A673 (cell line): ENCODE results near the gene CCDC181. TPM values are rescaled to one million over a fixed set of nuclear protein-coding genes. Genes with fewer than 3 reads are reported as not detected.

Experiments
- BruUV-seq: library from RNA; stranded (reverse); fragments of 400-500 nt; replicated peaks from 2 replicates; lab custom pipeline; 2021; lab: Mats Ljungman, UMichigan
- CTCF ChIA-PET: fragments of 300-600 bp; sonication (Branson Sonifier 250); formaldehyde crosslinking; loops from one replicate; lab custom pipeline; 2022; ENCODE audit warnings: antibody characterized with exemption; lab: Charles Lee
- POLR2A ChIA-PET: fragments of 300-600 bp; sonication (Branson Sonifier 250); formaldehyde crosslinking; loops from one replicate; lab custom pipeline; 2022; ENCODE audit warnings: antibody characterized with exemption; ENCODE audit not compliant: low non-redundant PET; lab: Charles Lee
- DNase-seq: peaks from one replicate; pipeline ENCODE4 v3.0.0-alpha.2; 2015; ENCODE audit warnings: low spot score
- H3K27ac ChIP-seq: fragments of 200-600 bp; sonication (generic); 2 replicates; pipeline ENCODE4 v1.5.1; 2016; ENCODE audit warnings: mixed run types, low read depth, mild to moderate bottlenecking, mixed read lengths, antibody characterized with exemption, low read length; ENCODE audit not compliant: poor library complexity, severe bottlenecking
- H3K27me3 ChIP-seq: fragments of 200-600 bp; sonication (generic); replicated peaks from 2 replicates; pipeline ENCODE4 v1.6.1; 2017; ENCODE audit warnings: mixed run types, low read depth, mild to moderate bottlenecking, mixed read lengths, antibody characterized with exemption, low read length; ENCODE audit not compliant: insufficient read depth, poor library complexity
- H3K36me3 ChIP-seq: fragments of 200-600 bp; sonication (generic); 2 replicates; pipeline ENCODE4 v1.6.1; 2016; ENCODE audit warnings: mixed run types, mild to moderate bottlenecking, mixed read lengths, antibody characterized with exemption, low read length; ENCODE audit not compliant: insufficient read depth, poor library complexity, severe bottlenecking
- H3K4me1 ChIP-seq: fragments of 200-600 bp; sonication (generic); 2 replicates; pipeline ENCODE4 v1.6.1; 2017; ENCODE audit warnings: mixed run types, mild to moderate bottlenecking, mixed read lengths, antibody characterized with exemption, low read length; ENCODE audit not compliant: insufficient read depth, poor library complexity, severe bottlenecking
- H3K4me3 ChIP-seq: fragments of 200-600 bp; sonication (generic); 2 replicates; pipeline ENCODE4 v1.5.1; 2016; ENCODE audit warnings: low read depth, mixed run types, mild to moderate bottlenecking, mixed read lengths, low read length; ENCODE audit not compliant: poor library complexity, severe bottlenecking
- H3K9me3 ChIP-seq: fragments of 200-600 bp; sonication (generic); 2 replicates; pipeline ENCODE4 v1.6.1; 2016; ENCODE audit warnings: mixed run types, low read depth, mild to moderate bottlenecking, mixed read lengths, antibody characterized with exemption, low read length; ENCODE audit not compliant: poor library complexity, severe bottlenecking
- EZH2 ChIP-seq: fragments of 200-600 bp; sonication (generic); IDR thresholded peaks from 2 replicates; pipeline ENCODE4 v1.6.1; 2017; ENCODE audit warnings: borderline replicate concordance, low read depth, mild to moderate bottlenecking, mixed read lengths, antibody characterized with exemption, low read length; ENCODE audit not compliant: poor library complexity, severe bottlenecking
- intact Hi-C: fragments of 100-400 bp; cut with micrococcal nuclease; formaldehyde crosslinking; loops from one replicate; pipeline ENCODE4 v1.10.0; 2022; ENCODE audit not compliant: unreplicated experiment
- total RNA-seq: library from RNA; stranded (reverse); gene quantifications from 2 replicates; pipeline ENCODE4 v1.2.3, GENCODE V29; 2021
- TF ChIP-seq, protein P1 (sequence below): fragments of 300-800, 200-600 bp; sonication (generic); conservative IDR thresholded peaks from 2 replicates; pipeline ENCODE4 v1.5.1; 2017; ENCODE audit warnings: low read depth, mild to moderate bottlenecking, antibody characterized with exemption, low read length, moderate library complexity, mixed read lengths

CCDC181 gene
- total RNA-seq, 1 experiment from 2014 or later = 5.7 TPM

DNA sequence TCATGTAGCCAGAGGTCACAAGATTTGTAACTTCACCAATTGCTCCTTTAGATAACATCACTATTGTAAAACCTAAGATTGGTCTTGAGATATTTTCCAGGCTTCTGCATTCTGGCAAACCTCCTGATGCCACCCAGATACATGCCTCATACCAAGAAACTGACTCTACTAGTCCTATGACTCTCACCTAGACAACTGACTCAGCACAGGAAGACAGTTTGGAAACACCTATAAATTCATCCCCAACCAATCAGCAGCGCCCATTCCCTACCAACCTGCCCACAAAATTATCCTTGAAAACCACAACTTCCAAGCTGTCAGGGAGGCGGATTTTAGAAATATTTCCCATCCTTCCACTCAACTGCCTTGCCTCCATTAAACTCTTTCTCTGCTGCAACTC is 62.3 kb downstream of the CCDC181 start:
- Histone ChIP-seq H3K27me3 (no peaks in the 10 kb centered on the region), H3K4me3 (no peak overlapping the region), H3K36me3 (peaks cover 4% of the 10 kb centered on the region), H3K27ac (no peak overlapping the region), H3K4me1 (peaks cover 15% of the 10 kb centered on the region), H3K9me3 (no peaks in the 10 kb centered on the region)
- CTCF ChIA-PET = no interaction called here
- no peak for DNase-seq
- intact Hi-C loops = no loop called here
- no peak for TF ChIP-seq EZH2
- TF ChIP-seq, protein P1, sequence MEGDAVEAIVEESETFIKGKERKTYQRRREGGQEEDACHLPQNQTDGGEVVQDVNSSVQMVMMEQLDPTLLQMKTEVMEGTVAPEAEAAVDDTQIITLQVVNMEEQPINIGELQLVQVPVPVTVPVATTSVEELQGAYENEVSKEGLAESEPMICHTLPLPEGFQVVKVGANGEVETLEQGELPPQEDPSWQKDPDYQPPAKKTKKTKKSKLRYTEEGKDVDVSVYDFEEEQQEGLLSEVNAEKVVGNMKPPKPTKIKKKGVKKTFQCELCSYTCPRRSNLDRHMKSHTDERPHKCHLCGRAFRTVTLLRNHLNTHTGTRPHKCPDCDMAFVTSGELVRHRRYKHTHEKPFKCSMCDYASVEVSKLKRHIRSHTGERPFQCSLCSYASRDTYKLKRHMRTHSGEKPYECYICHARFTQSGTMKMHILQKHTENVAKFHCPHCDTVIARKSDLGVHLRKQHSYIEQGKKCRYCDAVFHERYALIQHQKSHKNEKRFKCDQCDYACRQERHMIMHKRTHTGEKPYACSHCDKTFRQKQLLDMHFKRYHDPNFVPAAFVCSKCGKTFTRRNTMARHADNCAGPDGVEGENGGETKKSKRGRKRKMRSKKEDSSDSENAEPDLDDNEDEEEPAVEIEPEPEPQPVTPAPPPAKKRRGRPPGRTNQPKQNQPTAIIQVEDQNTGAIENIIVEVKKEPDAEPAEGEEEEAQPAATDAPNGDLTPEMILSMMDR = no peak
- no TSS peak for BruUV-seq
- POLR2A ChIA-PET = no interaction called here

- Histone ChIP-seq H3K9me3 (no peaks in the 10 kb centered on the region), H3K36me3 (no peaks in the 10 kb centered on the region), H3K4me1 (peaks cover 7% of the 10 kb centered on the region), H3K27ac (no peak overlapping the region), H3K27me3 (no peaks in the 10 kb centered on the region), H3K4me3 (no peak overlapping the region)
- no peak for TF ChIP-seq EZH2
- TF ChIP-seq, protein P1 = no peak
- no peak for DNase-seq
- no TSS peak for BruUV-seq
- intact Hi-C loops = no loop called here
- POLR2A ChIA-PET = no interaction called here
- CTCF ChIA-PET = no interaction called here
Measured at GRCh38 chr1:169363046-169363730, 64.1 kb downstream of the CCDC181 start.

- H3K4me1 ChIP-seq = no peaks in the 10 kb centered on the region
- no peaks in the 10 kb centered on the region for H3K9me3 ChIP-seq
- DNase-seq = no peak
- no peaks in the 10 kb centered on the region for H3K27me3 ChIP-seq
- no peaks in the 10 kb centered on the region for H3K36me3 ChIP-seq
- H3K27ac ChIP-seq = no peak overlapping the region
- ChIA-PET CTCF (no interaction called here), POLR2A (no interaction called here)
- no peak for TF ChIP-seq EZH2
- TF ChIP-seq, protein P1 = no peak
- no TSS peak for BruUV-seq
- intact Hi-C loops = no loop called here
- no peak overlapping the region for H3K4me3 ChIP-seq
Measured at GRCh38 chr1:169361281-169361680, 66.0 kb downstream of the CCDC181 start.
